ENCODE results near the gene RPN2. TPM values are rescaled to one million over a fixed set of nuclear protein-coding genes. Genes with fewer than 3 reads are reported as not detected.

The RPN2 gene
- polyA plus RNA-seq, 1 donor from 2014 or later: 151 TPM

- Histone ChIP-seq H3K4me2 (ENCODE audit: low read length) (no peak overlapping the region), H4K20me1 (ENCODE audit: insufficient read depth) (no peaks in the 10 kb centered on the region), H3K9me2 (ENCODE audit: insufficient read depth, low read length) (no peaks in the 10 kb centered on the region), H3K79me2 (replicated peaks; ENCODE audit: insufficient read depth, low read length) (no peaks in the 10 kb centered on the region), H2AFZ (ENCODE audit: low read depth, low read length) (no peak overlapping the region), H3K27me3 (ENCODE audit: insufficient read depth, low read depth, low read length) (no peaks in the 10 kb centered on the region), H3K9ac (ENCODE audit: low read length) (no peak overlapping the region), H3K27ac (ENCODE audit: low read length) (no peak overlapping the region), H3K4me3 (ENCODE audit: low read length) (no peak overlapping the region), H3K9me3 (ENCODE audit: low read length) (no peaks in the 10 kb centered on the region), H3K36me3 (ENCODE audit: insufficient read depth, low read length) (no peaks in the 10 kb centered on the region), H3F3A (ENCODE audit: insufficient read depth, low read length, poor library complexity, severe bottlenecking) (peaks cover 5% of the 10 kb centered on the region)
- TF ChIP-seq EP300 (conservative IDR thresholded peaks at IDR 0.05; ENCODE audit: poor library complexity, severe bottlenecking) (no peak), MXI1 (conservative IDR thresholded peaks at IDR 0.05; ENCODE audit: poor library complexity, severe bottlenecking) (no peak), SMC3 (conservative IDR thresholded peaks at IDR 0.05; ENCODE audit: poor library complexity) (no peak), POLR2AphosphoS5 (IDR thresholded peaks at IDR 0.05) (no peak), REST (IDR thresholded peaks at IDR 0.05; ENCODE audit: borderline replicate concordance) (no peak), EZH2 (IDR thresholded peaks at IDR 0.05; ENCODE audit: borderline replicate concordance, insufficient read depth, low read length, poor library complexity, severe bottlenecking) (no peak), TAF1 (IDR thresholded peaks at IDR 0.05; ENCODE audit: low read depth) (no peak), RAD21 (conservative IDR thresholded peaks at IDR 0.05) (no peak)
- TF ChIP-seq, protein P1, sequence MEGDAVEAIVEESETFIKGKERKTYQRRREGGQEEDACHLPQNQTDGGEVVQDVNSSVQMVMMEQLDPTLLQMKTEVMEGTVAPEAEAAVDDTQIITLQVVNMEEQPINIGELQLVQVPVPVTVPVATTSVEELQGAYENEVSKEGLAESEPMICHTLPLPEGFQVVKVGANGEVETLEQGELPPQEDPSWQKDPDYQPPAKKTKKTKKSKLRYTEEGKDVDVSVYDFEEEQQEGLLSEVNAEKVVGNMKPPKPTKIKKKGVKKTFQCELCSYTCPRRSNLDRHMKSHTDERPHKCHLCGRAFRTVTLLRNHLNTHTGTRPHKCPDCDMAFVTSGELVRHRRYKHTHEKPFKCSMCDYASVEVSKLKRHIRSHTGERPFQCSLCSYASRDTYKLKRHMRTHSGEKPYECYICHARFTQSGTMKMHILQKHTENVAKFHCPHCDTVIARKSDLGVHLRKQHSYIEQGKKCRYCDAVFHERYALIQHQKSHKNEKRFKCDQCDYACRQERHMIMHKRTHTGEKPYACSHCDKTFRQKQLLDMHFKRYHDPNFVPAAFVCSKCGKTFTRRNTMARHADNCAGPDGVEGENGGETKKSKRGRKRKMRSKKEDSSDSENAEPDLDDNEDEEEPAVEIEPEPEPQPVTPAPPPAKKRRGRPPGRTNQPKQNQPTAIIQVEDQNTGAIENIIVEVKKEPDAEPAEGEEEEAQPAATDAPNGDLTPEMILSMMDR (IDR thresholded peaks at IDR 0.05; ENCODE audit: poor library complexity, severe bottlenecking): no peak
Measured at GRCh38 chr20:37225146-37225545, 46.0 kb downstream of the RPN2 start.

DNA sequence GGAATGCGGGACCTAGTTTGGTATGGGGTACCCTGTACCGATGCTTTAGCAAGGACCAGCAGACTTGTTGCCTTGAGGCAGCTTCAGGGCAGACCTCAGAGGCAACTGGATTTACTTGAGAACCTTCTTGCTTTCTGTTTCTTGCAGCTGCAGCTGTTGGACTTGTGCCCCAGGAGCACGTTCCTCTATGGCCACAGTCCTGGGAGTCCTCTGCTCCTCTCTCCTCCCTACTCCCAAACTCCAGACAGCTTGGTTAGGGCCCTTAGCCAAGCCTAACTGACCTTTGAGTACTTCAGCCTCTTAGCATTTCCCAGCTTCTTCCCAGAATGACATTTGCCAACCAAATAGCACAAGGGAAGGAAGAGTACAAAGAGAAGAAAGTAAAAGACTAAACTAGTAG lies 47.8 kb downstream of the RPN2 start:
- no peak overlapping the region for H2AFZ ChIP-seq (ENCODE audit: low read depth, low read length)
- H4K20me1 ChIP-seq (ENCODE audit: insufficient read depth): no peaks in the 10 kb centered on the region
- H3K36me3 ChIP-seq (ENCODE audit: insufficient read depth, low read length): peaks cover 5% of the 10 kb centered on the region
- H3K9me3 ChIP-seq (ENCODE audit: low read length): no peaks in the 10 kb centered on the region
- no peak overlapping the region for H3K9ac ChIP-seq (ENCODE audit: low read length)
- no peaks in the 10 kb centered on the region for H3F3A ChIP-seq (ENCODE audit: insufficient read depth, low read length, poor library complexity, severe bottlenecking)
- no peak overlapping the region for H3K4me3 ChIP-seq (ENCODE audit: low read length)
- no peaks in the 10 kb centered on the region for H3K79me2 ChIP-seq (replicated peaks; ENCODE audit: insufficient read depth, low read length)
- no peak overlapping the region for H3K4me2 ChIP-seq (ENCODE audit: low read length)
- H3K27me3 ChIP-seq (ENCODE audit: insufficient read depth, low read depth, low read length): no peaks in the 10 kb centered on the region
- no peak overlapping the region for H3K27ac ChIP-seq (ENCODE audit: low read length)
- no peaks in the 10 kb centered on the region for H3K9me2 ChIP-seq (ENCODE audit: insufficient read depth, low read length)
- no peak for TF ChIP-seq EZH2 (IDR thresholded peaks at IDR 0.05; ENCODE audit: borderline replicate concordance, insufficient read depth, low read length, poor library complexity, severe bottlenecking)
- no peak for TF ChIP-seq REST (IDR thresholded peaks at IDR 0.05; ENCODE audit: borderline replicate concordance)
- no peak for TF ChIP-seq MXI1 (conservative IDR thresholded peaks at IDR 0.05; ENCODE audit: poor library complexity, severe bottlenecking)
- no peak for TF ChIP-seq RAD21 (conservative IDR thresholded peaks at IDR 0.05)

Measured in neural cell (in vitro differentiated cells).